ENCODE data around the gene WWOX. TPM values are rescaled to one million over a fixed set of nuclear protein-coding genes. Genes with fewer than 3 reads are reported as not detected.

Gene WWOX
- polyA plus RNA-seq, 1 donor (not counting 4 experiments of a cell fraction or from before 2014, with no cell fraction given): 5.1 TPM

GRCh38 chr16:78709137-78709884, 609.9 kb downstream of the WWOX start:
- no peak overlapping the region for H3K9ac ChIP-seq (ENCODE audit: control insufficient read depth, extremely low read depth, insufficient read depth, low read length)
- H3K27me3 ChIP-seq (ENCODE audit: control insufficient read depth, extremely low read depth, insufficient read depth, low read length): no peaks in the 10 kb centered on the region
- FAIRE-seq (no peak), DNase-seq (ENCODE audit: low read depth, low spot score) (no peak)
- H3K36me3 ChIP-seq (ENCODE audit: control insufficient read depth in 2 of 2, extremely low read depth in 1 of 2, insufficient read depth in 2 of 2, low read length in 2 of 2): no peaks in the 10 kb centered on the region
- no peak overlapping the region for H3K4me3 ChIP-seq (ENCODE audit: control insufficient read depth in 2 of 3, extremely low read depth in 1 of 3, insufficient read depth in 2 of 3, low read depth in 1 of 3, low read length in 3 of 3)
- TF ChIP-seq EZH2 (IDR thresholded peaks at IDR 0.05; ENCODE audit: low read length): no peak
- TF ChIP-seq, protein P1, sequence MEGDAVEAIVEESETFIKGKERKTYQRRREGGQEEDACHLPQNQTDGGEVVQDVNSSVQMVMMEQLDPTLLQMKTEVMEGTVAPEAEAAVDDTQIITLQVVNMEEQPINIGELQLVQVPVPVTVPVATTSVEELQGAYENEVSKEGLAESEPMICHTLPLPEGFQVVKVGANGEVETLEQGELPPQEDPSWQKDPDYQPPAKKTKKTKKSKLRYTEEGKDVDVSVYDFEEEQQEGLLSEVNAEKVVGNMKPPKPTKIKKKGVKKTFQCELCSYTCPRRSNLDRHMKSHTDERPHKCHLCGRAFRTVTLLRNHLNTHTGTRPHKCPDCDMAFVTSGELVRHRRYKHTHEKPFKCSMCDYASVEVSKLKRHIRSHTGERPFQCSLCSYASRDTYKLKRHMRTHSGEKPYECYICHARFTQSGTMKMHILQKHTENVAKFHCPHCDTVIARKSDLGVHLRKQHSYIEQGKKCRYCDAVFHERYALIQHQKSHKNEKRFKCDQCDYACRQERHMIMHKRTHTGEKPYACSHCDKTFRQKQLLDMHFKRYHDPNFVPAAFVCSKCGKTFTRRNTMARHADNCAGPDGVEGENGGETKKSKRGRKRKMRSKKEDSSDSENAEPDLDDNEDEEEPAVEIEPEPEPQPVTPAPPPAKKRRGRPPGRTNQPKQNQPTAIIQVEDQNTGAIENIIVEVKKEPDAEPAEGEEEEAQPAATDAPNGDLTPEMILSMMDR (optimal IDR thresholded peaks at IDR 0.05 in 1 of 3, IDR thresholded peaks at IDR 0.05 in 1 of 3, conservative IDR thresholded peaks at IDR 0.05 in 1 of 3; ENCODE audit: extremely low read depth in 1 of 3, insufficient read depth in 2 of 3, low read length in 3 of 3): no peak
- dilution Hi-C loops (cut with MboI; ENCODE audit: extremely low pct_ligation_motif_present, low sequenced_read_pairs): no loop called here
- H3K79me2 ChIP-seq (ENCODE audit: control insufficient read depth, insufficient read depth, low read length): no peaks in the 10 kb centered on the region
- no peak overlapping the region for H3K27ac ChIP-seq (ENCODE audit: control insufficient read depth, insufficient read depth, low read length)
- H3K4me2 ChIP-seq (ENCODE audit: control insufficient read depth, extremely low read depth, insufficient read depth, low read depth, low read length): no peak overlapping the region
- no peaks in the 10 kb centered on the region for H3K9me1 ChIP-seq (ENCODE audit: control insufficient read depth, extremely low read depth, insufficient read depth, low read length)
- peaks cover 4% of the 10 kb centered on the region for H3K4me1 ChIP-seq (ENCODE audit: control insufficient read depth, extremely low read depth, insufficient read depth, low read length)
- no peak overlapping the region for H2AFZ ChIP-seq (ENCODE audit: control insufficient read depth, low read length)
- H3K9me3 ChIP-seq (ENCODE audit: control insufficient read depth, low read depth, low read length): no peaks in the 10 kb centered on the region
- H4K20me1 ChIP-seq (ENCODE audit: control insufficient read depth, extremely low read depth, insufficient read depth, low read length): no peaks in the 10 kb centered on the region

DNA sequence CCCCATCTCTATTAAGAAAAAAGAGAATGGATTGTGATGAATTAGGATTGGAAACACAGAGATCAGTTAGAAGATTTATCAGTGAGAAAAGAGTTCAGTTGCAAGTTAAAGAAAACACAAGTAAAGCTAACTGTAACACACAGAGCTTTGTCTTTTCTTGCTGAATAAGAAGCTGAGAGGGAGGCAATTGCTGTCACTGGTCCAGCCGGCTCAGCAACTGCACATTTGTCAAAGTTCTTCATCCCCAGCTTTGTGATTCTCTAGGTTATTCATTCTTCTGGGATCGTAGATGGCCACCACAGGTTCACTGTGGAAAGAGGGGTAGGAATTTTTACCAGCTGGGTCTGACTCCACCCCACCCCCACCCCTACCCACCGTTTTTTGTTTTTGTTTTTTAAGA, 615.7 kb downstream of the WWOX start:
- DNase-seq (ENCODE audit: low read depth, low spot score) (no peak), FAIRE-seq (no peak)
- no peaks in the 10 kb centered on the region for H3K36me3 ChIP-seq (ENCODE audit: control insufficient read depth in 2 of 2, extremely low read depth in 1 of 2, insufficient read depth in 2 of 2, low read length in 2 of 2)
- no peak overlapping the region for H3K27ac ChIP-seq (ENCODE audit: control insufficient read depth, insufficient read depth, low read length)
- H3K4me1 ChIP-seq (ENCODE audit: control insufficient read depth, extremely low read depth, insufficient read depth, low read length): no peaks in the 10 kb centered on the region
- dilution Hi-C loops (cut with MboI; ENCODE audit: extremely low pct_ligation_motif_present, low sequenced_read_pairs): no loop called here
- no peaks in the 10 kb centered on the region for H3K9me3 ChIP-seq (ENCODE audit: control insufficient read depth, low read depth, low read length)
- H3K9ac ChIP-seq (ENCODE audit: control insufficient read depth, extremely low read depth, insufficient read depth, low read length): no peak overlapping the region
- no peaks in the 10 kb centered on the region for H3K79me2 ChIP-seq (ENCODE audit: control insufficient read depth, insufficient read depth, low read length)
- no peaks in the 10 kb centered on the region for H4K20me1 ChIP-seq (ENCODE audit: control insufficient read depth, extremely low read depth, insufficient read depth, low read length)
- TF ChIP-seq, protein P1 (optimal IDR thresholded peaks at IDR 0.05 in 1 of 3, IDR thresholded peaks at IDR 0.05 in 1 of 3, conservative IDR thresholded peaks at IDR 0.05 in 1 of 3; ENCODE audit: extremely low read depth in 1 of 3, insufficient read depth in 2 of 3, low read length in 3 of 3): no peak
- TF ChIP-seq EZH2 (IDR thresholded peaks at IDR 0.05; ENCODE audit: low read length): no peak
- H3K4me3 ChIP-seq (ENCODE audit: control insufficient read depth in 2 of 3, extremely low read depth in 1 of 3, insufficient read depth in 2 of 3, low read depth in 1 of 3, low read length in 3 of 3): no peak overlapping the region
- no peak overlapping the region for H3K4me2 ChIP-seq (ENCODE audit: control insufficient read depth, extremely low read depth, insufficient read depth, low read depth, low read length)
- no peak overlapping the region for H2AFZ ChIP-seq (ENCODE audit: control insufficient read depth, low read length)
- no peaks in the 10 kb centered on the region for H3K9me1 ChIP-seq (ENCODE audit: control insufficient read depth, extremely low read depth, insufficient read depth, low read length)
- H3K27me3 ChIP-seq (ENCODE audit: control insufficient read depth, extremely low read depth, insufficient read depth, low read length): no peaks in the 10 kb centered on the region

Data from keratinocyte (primary cell).